22Rv1 (cell line): ENCODE measurements around the gene RPF1.

Experiments
- ZFX ChIP-seq: fragments of 450-650 bp; IDR thresholded peaks from 2 replicates; pipeline ENCODE4 v1.6.1; 2017; ENCODE audit warnings: antibody characterized with exemption, borderline replicate concordance
- TF ChIP-seq, protein P1 (sequence below): fragments of 450-650 bp; IDR thresholded peaks from 2 replicates; pipeline ENCODE4 v1.5.1; 2017; ENCODE audit warnings: mild to moderate bottlenecking

DNA sequence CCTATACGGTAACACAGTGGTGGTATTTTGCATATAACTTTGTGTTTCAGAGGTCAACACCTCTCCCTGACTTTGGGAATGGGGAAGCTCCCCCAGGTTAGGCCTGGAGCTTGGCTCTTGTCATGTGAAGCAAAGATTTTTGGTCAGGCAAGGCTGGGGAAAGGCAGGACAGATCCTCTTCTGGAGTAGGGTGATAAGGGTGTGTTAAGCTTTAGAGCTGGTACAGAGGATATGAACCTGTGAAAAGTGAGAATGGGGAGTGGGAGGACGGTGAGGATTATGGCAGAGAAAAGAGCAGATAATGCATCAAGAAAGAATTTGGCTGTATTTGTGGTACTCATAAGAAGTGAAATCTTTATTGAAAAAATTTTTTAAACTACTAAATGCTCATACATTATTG, 2.3 kb downstream of the RPF1 start:
- TF ChIP-seq, protein P1, sequence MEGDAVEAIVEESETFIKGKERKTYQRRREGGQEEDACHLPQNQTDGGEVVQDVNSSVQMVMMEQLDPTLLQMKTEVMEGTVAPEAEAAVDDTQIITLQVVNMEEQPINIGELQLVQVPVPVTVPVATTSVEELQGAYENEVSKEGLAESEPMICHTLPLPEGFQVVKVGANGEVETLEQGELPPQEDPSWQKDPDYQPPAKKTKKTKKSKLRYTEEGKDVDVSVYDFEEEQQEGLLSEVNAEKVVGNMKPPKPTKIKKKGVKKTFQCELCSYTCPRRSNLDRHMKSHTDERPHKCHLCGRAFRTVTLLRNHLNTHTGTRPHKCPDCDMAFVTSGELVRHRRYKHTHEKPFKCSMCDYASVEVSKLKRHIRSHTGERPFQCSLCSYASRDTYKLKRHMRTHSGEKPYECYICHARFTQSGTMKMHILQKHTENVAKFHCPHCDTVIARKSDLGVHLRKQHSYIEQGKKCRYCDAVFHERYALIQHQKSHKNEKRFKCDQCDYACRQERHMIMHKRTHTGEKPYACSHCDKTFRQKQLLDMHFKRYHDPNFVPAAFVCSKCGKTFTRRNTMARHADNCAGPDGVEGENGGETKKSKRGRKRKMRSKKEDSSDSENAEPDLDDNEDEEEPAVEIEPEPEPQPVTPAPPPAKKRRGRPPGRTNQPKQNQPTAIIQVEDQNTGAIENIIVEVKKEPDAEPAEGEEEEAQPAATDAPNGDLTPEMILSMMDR = no peak
- TF ChIP-seq ZFX = no peak
